Measurements from ENCODE around the gene CACNA1D.

Gene CACNA1D

DNA sequence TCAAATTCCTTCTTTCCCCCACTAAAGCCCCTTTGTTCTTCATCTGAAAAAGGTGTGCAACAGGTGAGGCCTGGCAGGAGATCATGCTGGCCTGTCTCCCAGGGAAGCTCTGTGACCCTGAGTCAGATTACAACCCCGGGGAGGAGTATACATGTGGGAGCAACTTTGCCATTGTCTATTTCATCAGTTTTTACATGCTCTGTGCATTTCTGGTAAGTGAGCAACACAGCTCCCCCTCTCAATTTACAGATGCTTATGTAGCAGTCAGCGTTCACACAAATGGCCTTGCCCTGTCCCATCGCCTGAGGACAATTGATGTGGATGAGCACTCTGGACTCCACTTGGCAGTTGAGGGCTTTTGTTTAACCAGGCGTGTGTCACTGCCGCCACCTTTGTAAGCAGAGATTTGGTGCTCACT, 281.4 kb downstream of the CACNA1D start:
- H3K4me1 ChIP-seq (ENCODE audit: insufficient read depth, low read length): no peaks in the 10 kb centered on the region
- H3K9ac ChIP-seq (ENCODE audit: low read depth, low read length): no peak overlapping the region
- H3K36me3 ChIP-seq (ENCODE audit: insufficient read depth, low read length): no peaks in the 10 kb centered on the region
- no peaks in the 10 kb centered on the region for H3K9me3 ChIP-seq (ENCODE audit: control insufficient read depth, insufficient read depth, low read length)

GRCh38 chr3:53776494-53777101, 282.2 kb downstream of the CACNA1D start:
- Histone ChIP-seq H3K4me1 (ENCODE audit: insufficient read depth, low read length) (no peaks in the 10 kb centered on the region), H3K9me3 (ENCODE audit: control insufficient read depth, insufficient read depth, low read length) (no peaks in the 10 kb centered on the region), H3K36me3 (ENCODE audit: insufficient read depth, low read length) (no peaks in the 10 kb centered on the region), H3K9ac (ENCODE audit: low read depth, low read length) (no peak overlapping the region)

GRCh38 chr3:53777468-53777867, 283.1 kb downstream of the CACNA1D start:
- no peaks in the 10 kb centered on the region for H3K9me3 ChIP-seq (ENCODE audit: control insufficient read depth, insufficient read depth, low read length)
- H3K9ac ChIP-seq (ENCODE audit: low read depth, low read length): no peak overlapping the region
- no peaks in the 10 kb centered on the region for H3K4me1 ChIP-seq (ENCODE audit: insufficient read depth, low read length)
- no peaks in the 10 kb centered on the region for H3K36me3 ChIP-seq (ENCODE audit: insufficient read depth, low read length)

DNA sequence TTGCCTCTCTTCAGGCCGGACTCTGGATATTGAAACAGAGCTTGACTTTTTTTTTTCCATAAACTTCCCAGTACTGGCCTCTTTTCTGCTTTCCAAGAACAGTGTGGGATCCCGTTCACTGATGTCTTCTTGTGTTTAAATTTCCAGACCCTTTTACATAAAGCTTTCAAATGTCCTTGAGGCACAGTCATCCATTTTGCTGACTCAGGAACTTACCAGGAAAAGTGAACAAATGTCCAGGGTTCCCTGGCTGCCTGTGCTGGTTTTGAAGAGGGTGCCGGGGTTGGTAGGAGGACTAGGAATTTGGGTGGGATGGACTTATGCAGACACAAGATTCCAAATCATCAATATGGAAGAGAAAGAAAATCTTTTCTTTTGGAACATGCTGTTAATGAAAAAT, 283.7 kb downstream of the CACNA1D start:
- H3K36me3 ChIP-seq (ENCODE audit: insufficient read depth, low read length): no peaks in the 10 kb centered on the region
- H3K9ac ChIP-seq (ENCODE audit: low read depth, low read length): no peak overlapping the region
- H3K9me3 ChIP-seq (ENCODE audit: control insufficient read depth, insufficient read depth, low read length): no peaks in the 10 kb centered on the region
- H3K4me1 ChIP-seq (ENCODE audit: insufficient read depth, low read length): no peaks in the 10 kb centered on the region

DNA sequence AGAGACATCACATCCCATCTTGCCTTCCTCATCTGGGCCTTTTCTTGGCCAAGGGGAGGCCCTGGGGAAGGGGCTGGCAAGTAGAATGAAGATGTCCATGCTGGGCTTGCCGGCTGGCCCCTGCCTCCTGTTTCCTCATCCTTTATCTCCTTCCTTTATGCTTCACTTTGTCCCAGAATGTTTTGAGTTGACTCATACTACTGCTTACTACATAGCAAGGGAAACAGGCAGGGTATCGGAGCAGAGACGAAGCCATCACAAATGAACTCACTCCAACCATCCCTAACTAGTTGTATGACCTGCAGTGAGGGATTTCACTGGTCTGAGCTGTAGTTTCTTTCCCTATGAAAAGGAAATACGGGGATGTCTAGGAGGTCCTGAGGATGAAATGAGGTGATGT, 285.8 kb downstream of the CACNA1D start:
- Histone ChIP-seq H3K36me3 (ENCODE audit: insufficient read depth, low read length) (no peaks in the 10 kb centered on the region), H3K9me3 (ENCODE audit: control insufficient read depth, insufficient read depth, low read length) (no peaks in the 10 kb centered on the region), H3K9ac (ENCODE audit: low read depth, low read length) (no peak overlapping the region), H3K4me1 (ENCODE audit: insufficient read depth, low read length) (no peaks in the 10 kb centered on the region)

DNA sequence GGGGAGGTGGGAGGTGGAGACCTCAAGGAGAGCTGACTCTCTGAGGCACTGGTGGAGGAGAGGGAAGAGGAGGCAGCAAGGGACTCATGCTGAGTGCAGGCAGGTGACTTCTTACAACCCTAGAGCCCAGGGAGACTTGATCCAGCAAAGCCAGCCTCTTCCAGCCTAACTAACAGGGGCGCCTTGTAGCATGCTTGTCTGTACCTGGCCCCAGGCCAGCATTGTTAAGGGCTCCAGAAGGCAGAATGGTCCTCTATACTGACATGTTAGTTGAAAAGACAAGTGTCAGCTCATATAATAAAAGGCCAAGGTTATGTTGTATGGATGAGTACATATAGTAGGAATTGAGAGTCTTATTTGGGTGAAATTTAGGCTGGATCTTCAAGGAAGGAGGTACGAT, 286.4 kb downstream of the CACNA1D start:
- Histone ChIP-seq H3K9me3 (ENCODE audit: control insufficient read depth, insufficient read depth, low read length) (no peaks in the 10 kb centered on the region), H3K36me3 (ENCODE audit: insufficient read depth, low read length) (no peaks in the 10 kb centered on the region), H3K4me1 (ENCODE audit: insufficient read depth, low read length) (no peaks in the 10 kb centered on the region), H3K9ac (ENCODE audit: low read depth, low read length) (no peak overlapping the region)

DNA sequence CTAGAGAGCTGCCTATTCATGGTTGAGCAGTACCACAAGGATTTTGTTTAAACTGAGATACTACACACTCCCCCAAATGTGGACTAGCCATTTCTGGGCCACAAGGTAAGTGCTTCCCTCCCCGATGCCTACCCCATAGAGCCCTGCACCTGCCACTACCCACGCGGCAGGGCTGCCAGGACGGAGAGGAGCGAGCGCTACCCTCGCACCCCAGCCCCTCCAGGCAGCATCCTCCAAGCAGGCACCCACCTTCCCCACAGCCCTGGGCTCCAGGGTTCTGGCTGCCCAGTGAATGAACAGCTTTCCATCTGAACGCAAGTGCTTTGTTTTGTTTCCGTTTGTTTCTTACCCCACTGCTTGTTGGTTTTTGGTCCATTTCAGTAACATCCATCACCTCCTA, 292.6 kb downstream of the CACNA1D start:
- H3K9me3 ChIP-seq (ENCODE audit: control insufficient read depth, insufficient read depth, low read length): no peaks in the 10 kb centered on the region
- H3K9ac ChIP-seq (ENCODE audit: low read depth, low read length): no peak overlapping the region
- H3K36me3 ChIP-seq (ENCODE audit: insufficient read depth, low read length): no peaks in the 10 kb centered on the region
- H3K4me1 ChIP-seq (ENCODE audit: insufficient read depth, low read length): no peaks in the 10 kb centered on the region

DNA sequence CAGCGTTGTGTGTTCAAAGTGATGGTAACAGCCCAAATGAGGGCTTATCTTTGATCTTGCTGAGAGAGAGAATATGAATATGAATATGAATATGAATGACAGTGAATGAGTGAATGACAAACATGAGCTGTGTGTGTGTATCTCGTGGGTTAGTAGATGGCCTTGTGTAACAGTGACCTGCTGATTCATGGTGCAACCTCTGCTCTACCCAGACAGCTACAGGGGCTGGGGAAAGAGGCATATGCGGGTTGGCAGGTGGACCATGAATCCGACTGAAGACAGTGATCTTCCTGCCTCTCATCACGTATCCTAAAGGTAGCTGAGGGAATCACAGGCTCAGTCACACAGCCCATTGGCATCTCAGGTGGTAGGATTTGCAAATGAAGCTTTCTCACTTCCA, 293.6 kb downstream of the CACNA1D start:
- no peaks in the 10 kb centered on the region for H3K4me1 ChIP-seq (ENCODE audit: insufficient read depth, low read length)
- H3K9ac ChIP-seq (ENCODE audit: low read depth, low read length): no peak overlapping the region
- no peaks in the 10 kb centered on the region for H3K9me3 ChIP-seq (ENCODE audit: control insufficient read depth, insufficient read depth, low read length)
- no peaks in the 10 kb centered on the region for H3K36me3 ChIP-seq (ENCODE audit: insufficient read depth, low read length)

- no peak overlapping the region for H3K9ac ChIP-seq (ENCODE audit: low read depth, low read length)
- H3K9me3 ChIP-seq (ENCODE audit: control insufficient read depth, insufficient read depth, low read length): no peaks in the 10 kb centered on the region
- H3K4me1 ChIP-seq (ENCODE audit: insufficient read depth, low read length): peaks cover 6% of the 10 kb centered on the region; the same call in 1 of the 2 replicates
Observed at GRCh38 chr3:53789459-53789858, 295.0 kb downstream of the CACNA1D start.

GRCh38 chr3:53790470-53790869, 296.1 kb downstream of the CACNA1D start:
- no peaks in the 10 kb centered on the region for H3K9me3 ChIP-seq (ENCODE audit: control insufficient read depth, insufficient read depth, low read length)
- peaks cover 15% of the 10 kb centered on the region for H3K4me1 ChIP-seq (ENCODE audit: insufficient read depth, low read length)
- H3K36me3 ChIP-seq (ENCODE audit: insufficient read depth, low read length): no peaks in the 10 kb centered on the region
- no peak overlapping the region for H3K9ac ChIP-seq (ENCODE audit: low read depth, low read length)

More at GRCh38 chr3:53789459-53789858, 295.0 kb downstream of the CACNA1D start:
- H3K36me3 ChIP-seq (ENCODE audit: insufficient read depth, low read length): no peaks in the 10 kb centered on the region

DNA sequence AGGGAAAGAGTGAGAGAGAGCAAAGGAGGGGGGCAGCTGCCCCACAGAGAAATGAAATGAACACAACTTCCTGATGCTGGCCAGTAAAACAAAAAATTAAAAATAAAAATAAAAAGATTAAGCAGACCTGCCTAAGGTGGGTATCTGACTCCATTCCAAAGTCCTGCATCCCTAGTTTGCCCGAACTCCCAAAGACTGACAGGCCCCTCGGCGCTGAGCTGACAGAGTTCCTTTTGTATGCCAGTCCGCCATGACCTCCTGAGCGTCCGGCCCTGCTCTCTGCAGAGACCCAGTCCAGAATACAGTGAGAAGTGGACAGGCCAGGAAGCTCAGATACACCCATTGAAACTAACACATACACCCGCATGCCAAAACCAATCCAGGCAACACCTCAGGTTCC, 296.9 kb downstream of the CACNA1D start:
- H3K36me3 ChIP-seq (ENCODE audit: insufficient read depth, low read length): no peaks in the 10 kb centered on the region
- no peak overlapping the region for H3K9ac ChIP-seq (ENCODE audit: low read depth, low read length)
- H3K9me3 ChIP-seq (ENCODE audit: control insufficient read depth, insufficient read depth, low read length): no peaks in the 10 kb centered on the region
- peaks cover 15% of the 10 kb centered on the region for H3K4me1 ChIP-seq (ENCODE audit: insufficient read depth, low read length)

DNA sequence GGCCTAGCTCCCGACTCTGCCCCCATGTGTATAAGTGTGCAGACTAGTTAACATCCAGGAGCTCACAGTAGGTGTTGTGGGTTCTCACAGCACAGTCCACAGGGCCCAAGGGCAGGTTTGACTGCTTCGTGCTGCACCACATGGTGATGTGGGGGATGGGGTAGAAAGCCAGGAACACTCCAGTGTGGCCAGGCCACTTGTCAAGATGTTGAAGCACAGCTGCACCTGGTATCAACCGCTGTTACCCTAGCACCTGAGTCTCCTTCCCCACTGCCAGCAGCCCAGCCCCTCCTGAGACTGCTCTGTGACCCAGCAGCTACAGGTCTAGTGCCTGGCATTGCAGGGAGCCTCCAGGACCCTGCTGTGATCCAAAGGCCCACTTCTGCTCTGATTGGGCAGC, 298.5 kb downstream of the CACNA1D start:
- Histone ChIP-seq H3K9ac (ENCODE audit: low read depth, low read length) (no peak overlapping the region), H3K36me3 (ENCODE audit: insufficient read depth, low read length) (no peaks in the 10 kb centered on the region), H3K4me1 (ENCODE audit: insufficient read depth, low read length) (peaks cover 15% of the 10 kb centered on the region), H3K9me3 (ENCODE audit: control insufficient read depth, insufficient read depth, low read length) (no peaks in the 10 kb centered on the region)

GRCh38 chr3:53794597-53794996, 300.2 kb downstream of the CACNA1D start:
- Histone ChIP-seq H3K36me3 (ENCODE audit: insufficient read depth, low read length) (no peaks in the 10 kb centered on the region), H3K4me1 (ENCODE audit: insufficient read depth, low read length) (peaks cover 15% of the 10 kb centered on the region), H3K9me3 (ENCODE audit: control insufficient read depth, insufficient read depth, low read length) (no peaks in the 10 kb centered on the region), H3K9ac (ENCODE audit: low read depth, low read length) (no peak overlapping the region)

- H3K4me1 ChIP-seq (ENCODE audit: insufficient read depth, low read length): peaks cover 15% of the 10 kb centered on the region
- H3K9me3 ChIP-seq (ENCODE audit: control insufficient read depth, insufficient read depth, low read length): no peaks in the 10 kb centered on the region
- H3K9ac ChIP-seq (ENCODE audit: low read depth, low read length): no peak overlapping the region
- H3K36me3 ChIP-seq (ENCODE audit: insufficient read depth, low read length): no peaks in the 10 kb centered on the region
Observed at GRCh38 chr3:53795176-53795575, 300.8 kb downstream of the CACNA1D start.

DNA sequence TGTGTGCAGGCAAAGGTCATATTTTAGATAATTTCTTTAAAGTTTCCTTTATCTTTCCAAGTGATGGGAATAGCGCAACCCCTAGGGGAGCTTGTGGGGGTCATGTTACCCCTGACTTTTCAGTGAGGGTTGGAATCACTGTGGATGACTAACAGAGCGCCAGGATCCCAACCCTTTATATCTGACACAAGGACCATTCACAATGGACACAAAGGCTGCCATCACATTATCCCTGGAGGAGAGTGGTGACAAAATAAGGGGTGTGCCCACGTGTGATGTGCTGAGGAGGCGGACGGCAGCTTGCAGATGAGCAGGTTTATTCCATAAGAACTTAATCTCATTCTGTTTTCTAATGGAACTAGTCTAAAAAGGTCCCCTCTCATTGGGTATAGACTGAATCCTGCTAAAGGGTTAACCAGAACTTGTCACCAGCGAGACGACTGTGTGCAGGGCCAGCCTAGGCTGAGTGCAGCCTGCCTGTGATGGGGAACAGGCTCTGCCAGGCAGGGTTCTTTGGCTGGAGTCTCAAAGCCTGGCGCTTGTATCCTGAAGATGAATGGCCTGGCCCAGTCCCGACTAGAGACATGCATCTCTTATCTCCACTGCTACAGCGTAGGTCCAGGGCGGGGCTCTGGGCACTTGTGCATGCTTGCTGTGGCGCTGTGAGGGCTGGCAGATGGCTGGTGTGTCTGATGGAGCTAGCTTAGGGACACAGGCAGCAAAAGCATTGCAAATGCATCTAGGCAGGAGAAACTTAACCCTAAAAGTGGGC, 301.6 kb downstream of the CACNA1D start:
- H3K36me3 ChIP-seq (ENCODE audit: insufficient read depth, low read length): no peaks in the 10 kb centered on the region
- H3K9ac ChIP-seq (ENCODE audit: low read depth, low read length): no peak overlapping the region
- H3K9me3 ChIP-seq (ENCODE audit: control insufficient read depth, insufficient read depth, low read length): no peaks in the 10 kb centered on the region
- peaks cover 15% of the 10 kb centered on the region for H3K4me1 ChIP-seq (ENCODE audit: insufficient read depth, low read length)

Data from ES-I3 (cell line).